IMR-90 (cell line): Measurements from ENCODE around the gene RAB36. TPM values are rescaled to one million over a fixed set of nuclear protein-coding genes. Genes with fewer than 3 reads are reported as not detected.

Experiments
- ATAC-seq: fragments of 200-7000 bp; cut with Tn5 transposase; 2 replicates; pipeline ENCODE4 v1.9.1; 2020; ENCODE audit warnings: low read depth, mild to moderate bottlenecking, moderate library complexity
- BruUV-seq: library from RNA; stranded (reverse); fragments of 400-500 nt; replicated peaks from 2 replicates; lab custom pipeline; 2021; lab: Mats Ljungman, UMichigan
- CTCF ChIA-PET: fragments of 300-600 bp; formaldehyde crosslinking; extraction: SDS; loops from one replicate; lab custom pipeline; 2021; ENCODE audit warnings: antibody characterized with exemption; lab: Yijun Ruan, JAX
- POLR2A ChIA-PET: fragments of 300-600 bp; sonication (Branson Sonifier 250); formaldehyde crosslinking; loops from one replicate; lab custom pipeline; 2022; ENCODE audit warnings: antibody characterized with exemption; ENCODE audit not compliant: unreplicated experiment; lab: Charles Lee
- DNase-seq: peaks from one replicate; pipeline ENCODE4 v3.0.0; 2013
- H2AFZ ChIP-seq: replicated peaks from 2 replicates; pipeline ENCODE3; 2013; ENCODE audit warnings: low read length, mild to moderate bottlenecking; ENCODE audit not compliant: poor library complexity
- H2AK5ac ChIP-seq: 2 replicates; pipeline ENCODE4 v1.6.1; 2013; ENCODE audit warnings: low read depth, low read length, inconsistent platforms
- H2AK9ac ChIP-seq: replicated peaks from 2 replicates; pipeline ENCODE3; 2013; ENCODE audit warnings: mild to moderate bottlenecking, low read depth, low read length, moderate library complexity; ENCODE audit not compliant: poor library complexity
- H2BK120ac ChIP-seq: 2 replicates; pipeline ENCODE4 v1.6.1; 2013; ENCODE audit warnings: low read depth, low read length, inconsistent platforms
- H2BK15ac ChIP-seq: 3 replicates; pipeline ENCODE4 v1.6.1; 2013; ENCODE audit warnings: low read depth, low read length, inconsistent platforms
- H2BK20ac ChIP-seq: 2 replicates; pipeline ENCODE4 v1.6.1; 2013; ENCODE audit warnings: low read depth, mild to moderate bottlenecking, inconsistent platforms, low read length, moderate library complexity
- H2BK5ac ChIP-seq: 2 replicates; pipeline ENCODE4 v1.6.1; 2013; ENCODE audit warnings: mild to moderate bottlenecking, low read depth, low read length, inconsistent platforms; ENCODE audit not compliant: poor library complexity, severe bottlenecking
- H3K14ac ChIP-seq: replicated peaks from 2 replicates; pipeline ENCODE4 v1.6.1; 2013; ENCODE audit warnings: low read depth, low read length, inconsistent platforms
- H3K18ac ChIP-seq: 2 replicates; pipeline ENCODE4 v1.6.1; 2013; ENCODE audit warnings: low read depth, low read length, control low read depth
- H3K23ac ChIP-seq: 2 replicates; pipeline ENCODE4 v1.6.1; 2013; ENCODE audit warnings: low read depth, low read length, inconsistent platforms
- H3K27ac ChIP-seq: 2 replicates; pipeline ENCODE4 v1.5.1; 2013; ENCODE audit warnings: mild to moderate bottlenecking, control low read depth, low read length; ENCODE audit not compliant: insufficient read depth
- H3K27me3 ChIP-seq: 2 replicates; pipeline ENCODE4 v1.6.1; 2013; ENCODE audit warnings: low read length; ENCODE audit not compliant: control insufficient read depth, insufficient read depth
- H3K36me3 ChIP-seq: 2 replicates; pipeline ENCODE4 v1.6.1; 2013; ENCODE audit warnings: low read length, mixed read lengths; ENCODE audit not compliant: control insufficient read depth, insufficient read depth
- H3K4ac ChIP-seq: 2 replicates; pipeline ENCODE4 v1.6.1; 2013; ENCODE audit warnings: low read depth, low read length, inconsistent platforms
- H3K4me1 ChIP-seq: 2 replicates; pipeline ENCODE4 v1.6.1; 2013; ENCODE audit warnings: low read length, mixed read lengths; ENCODE audit not compliant: control insufficient read depth, insufficient read depth
- H3K4me2 ChIP-seq: 2 replicates; pipeline ENCODE4 v1.6.1; 2013; ENCODE audit warnings: low read depth, mild to moderate bottlenecking, control low read depth, low read length, moderate library complexity
- H3K4me3 ChIP-seq: 2 replicates; pipeline ENCODE4 v1.5.1; 2013; ENCODE audit warnings: low read depth, mild to moderate bottlenecking, control low read depth, low read length, moderate library complexity; ENCODE audit not compliant: insufficient read depth
- H3K56ac ChIP-seq: 2 replicates; pipeline ENCODE4 v1.6.1; 2013; ENCODE audit warnings: low read length, inconsistent platforms; ENCODE audit not compliant: insufficient read depth; ENCODE audit errors: extremely low read depth
- H3K79me1 ChIP-seq, 2 experiments: 2 replicates each; pipeline ENCODE4 v1.6.1; 2013; ENCODE audit warnings: low read length in 2 of 2, inconsistent platforms in 1 of 2, low read depth in 1 of 2
- H3K9ac ChIP-seq: 2 replicates; pipeline ENCODE4 v1.6.1; 2013; ENCODE audit warnings: low read depth, low read length, control low read depth
- H3K9me1 ChIP-seq: 2 replicates; pipeline ENCODE4 v1.6.1; 2013; ENCODE audit warnings: low read length, inconsistent platforms; ENCODE audit not compliant: insufficient read depth
- H3K9me3 ChIP-seq: 2 replicates; pipeline ENCODE4 v1.6.1; 2013; ENCODE audit warnings: low read length; ENCODE audit not compliant: control insufficient read depth, insufficient read depth
- H4K20me1 ChIP-seq: 2 replicates; pipeline ENCODE4 v1.6.1; 2013; ENCODE audit warnings: low read length, inconsistent platforms; ENCODE audit not compliant: insufficient read depth
- H4K5ac ChIP-seq: 2 replicates; pipeline ENCODE4 v1.6.1; 2013; ENCODE audit warnings: mild to moderate bottlenecking, low read depth, low read length, control low read depth
- H4K8ac ChIP-seq, 2 experiments: 2 replicates each; pipeline ENCODE4 v1.6.1; 2013; ENCODE audit warnings: low read depth in 2 of 2, low read length in 2 of 2, control low read depth in 1 of 2, inconsistent platforms in 1 of 2
- H4K91ac ChIP-seq: 2 replicates; pipeline ENCODE4 v1.6.1; 2013; ENCODE audit warnings: low read depth, low read length, inconsistent platforms; ENCODE audit not compliant: insufficient read depth
- CEBPB ChIP-seq: IDR thresholded peaks from 2 replicates; pipeline ENCODE4 v1.6.1; 2012; ENCODE audit warnings: low read depth, low read length, improper control_type of control experiment
- ELK1 ChIP-seq: fragments of 150-350 bp; IDR thresholded peaks from 2 replicates; pipeline ENCODE4 v1.6.1; 2016; ENCODE audit warnings: low read depth, mild to moderate bottlenecking, low read length, moderate library complexity, borderline replicate concordance
- FOS ChIP-seq: fragments of 150-350 bp; IDR thresholded peaks from 2 replicates; pipeline ENCODE4 v1.6.1; 2016; ENCODE audit warnings: low read depth, low read length
- MAFK ChIP-seq: IDR thresholded peaks from 2 replicates; pipeline ENCODE4 v1.6.1; 2012; ENCODE audit warnings: low read depth, low read length, improper control_type of control experiment
- MAZ ChIP-seq: IDR thresholded peaks from 2 replicates; pipeline ENCODE4 v1.6.1; 2012; ENCODE audit warnings: low read depth, mild to moderate bottlenecking, low read length, improper control_type of control experiment, moderate library complexity, borderline replicate concordance
- MXI1 ChIP-seq: IDR thresholded peaks from 2 replicates; pipeline ENCODE4 v1.6.1; 2012; ENCODE audit warnings: low read depth, mild to moderate bottlenecking, low read length, moderate library complexity, borderline replicate concordance
- NFE2L2 ChIP-seq: fragments of 150-350 bp; IDR thresholded peaks from 2 replicates; pipeline ENCODE4 v1.6.1; 2016; ENCODE audit warnings: low read depth, mild to moderate bottlenecking, low read length
- POLR2A ChIP-seq: IDR thresholded peaks from 2 replicates; pipeline ENCODE4 v1.6.1; 2012; ENCODE audit warnings: mild to moderate bottlenecking, low read depth, low read length
- RAD21 ChIP-seq: IDR thresholded peaks from 2 replicates; pipeline ENCODE4 v1.6.1; 2012; ENCODE audit warnings: low read length, improper control_type of control experiment
- RCOR1 ChIP-seq: IDR thresholded peaks from 2 replicates; pipeline ENCODE4 v1.6.1; 2012; ENCODE audit warnings: mild to moderate bottlenecking, low read length, improper control_type of control experiment; ENCODE audit not compliant: insufficient replicate concordance
- SMC3 ChIP-seq: fragments of 150-350 bp; IDR thresholded peaks from 2 replicates; pipeline ENCODE4 v1.6.1; 2016; ENCODE audit warnings: low read depth, mild to moderate bottlenecking, antibody characterized with exemption, low read length, moderate library complexity
- WGBS, 2 experiments: methylation state at CpG; one replicate each; pipeline versions ENCODE4 v1.1.5 to v1.1.7; 2013; ENCODE audit warnings: missing lambda C conversion rate in 2 of 2; ENCODE audit not compliant: insufficient read length in 1 of 2; ENCODE audit errors: extremely low coverage in 2 of 2; 5-methylcytosine and 5-hydroxymethylcytosine counted together
- dilution Hi-C: fragments of 300-500 bp; cut with HindIII; formaldehyde crosslinking; loops from one replicate; pipeline ENCODE4 v1.14.3; 2018; ENCODE audit warnings: low sequenced_read_pairs; ENCODE audit not compliant: unreplicated experiment
- in situ Hi-C: fragments of 300-500 bp; cut with MboI; formaldehyde crosslinking; loops from 3 replicates; pipeline ENCODE4 v1.14.3; 2019; ENCODE audit warnings: low sequenced_read_pairs, inconsistent platforms, mixed read lengths
- intact Hi-C: fragments of 100-400 bp; cut with micrococcal nuclease; formaldehyde crosslinking; loops from 2 replicates; pipeline ENCODE4 v1.10.0; 2022
- polyA plus RNA-seq, 3 experiments: library from polyadenylated mRNA; depleted of rRNA; stranded (reverse); fragments of >200 nt; gene quantifications; 2 replicates each; pipeline ENCODE4 v1.2.3, GENCODE V29; 2012; ENCODE audit warnings: low replicate concordance in 1 of 3
- total RNA-seq: library from RNA; depleted of rRNA; stranded (reverse); fragments of >200 nt; gene quantifications from 2 replicates; pipeline ENCODE4 v1.2.3, GENCODE V29; 2012
- TF ChIP-seq, protein P1 (sequence below): conservative IDR thresholded peaks from 2 replicates; pipeline ENCODE4 v1.5.1; 2012; ENCODE audit warnings: mild to moderate bottlenecking, low read depth, low read length, improper control_type of control experiment

RAB36 gene
- total and polyA plus RNA-seq, 2 of the 4 experiments (the other 2 are of a cell fraction), result 3.6 to 4.0 TPM

DNA sequence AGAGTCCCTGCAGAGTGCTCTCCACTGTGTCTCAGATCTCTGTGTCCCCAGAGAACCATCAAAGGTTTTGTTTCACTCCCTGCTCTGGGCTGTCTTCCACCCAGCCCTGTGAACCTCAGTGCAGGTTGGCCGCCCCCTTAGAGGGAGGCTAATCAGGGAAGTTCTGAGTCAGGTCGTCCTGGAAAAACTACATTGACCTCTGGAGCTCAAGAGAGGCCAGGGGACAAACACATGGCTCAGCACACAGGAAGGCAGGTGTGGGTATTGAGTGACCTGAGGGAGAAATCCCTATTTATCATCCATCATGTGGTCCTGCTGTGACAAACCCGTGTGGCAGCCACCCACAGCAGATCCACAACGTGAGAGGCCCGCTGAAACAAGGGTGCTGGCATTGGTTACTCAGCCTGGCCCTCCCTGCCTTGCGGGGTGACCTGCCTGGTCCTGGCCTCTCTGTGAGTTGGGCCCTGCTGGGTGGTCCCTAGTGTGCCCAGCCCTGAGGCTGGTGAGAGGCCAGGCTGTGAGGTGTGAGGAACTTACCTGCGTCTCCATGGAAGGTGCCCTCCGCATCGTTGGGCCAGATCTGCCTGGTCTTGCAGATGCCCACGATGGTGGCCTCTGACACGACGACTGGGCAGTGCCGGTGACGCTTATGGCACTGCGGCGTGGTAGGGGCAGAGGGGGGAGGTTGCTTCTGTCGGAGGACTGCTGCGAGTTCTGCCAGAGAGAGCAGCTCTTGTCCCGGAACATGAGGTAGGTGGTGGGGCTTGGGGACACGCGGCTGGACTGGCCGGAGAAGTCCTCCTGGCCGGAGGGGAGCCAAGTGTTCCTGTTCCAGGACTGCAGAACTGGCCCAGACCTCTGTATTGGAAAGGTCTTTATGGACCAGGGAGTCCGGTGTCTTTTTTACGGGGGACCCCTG is 34.4 kb downstream of the RAB36 start:
- no peak for DNase-seq
- 27% methylated on average over 3 of the region's 25 CpGs; no CpG with 5 or more reads in 1 of the 2 experiments for WGBS, 2 experiments
- Histone ChIP-seq H3K23ac (no peak overlapping the region; the same call in 1 of the 2 replicates), H3K14ac (peak overlapping the region; percentile 65; the same call in 1 of the 2 replicates), H3K9ac (peak overlapping the region; percentile 83), H3K27ac (peak overlapping the region; percentile 68), H4K91ac (peak overlapping the region; percentile 66), H2BK5ac (peak overlapping the region; percentile 43), H3K4me2 (peak overlapping the region; percentile 98), H2BK15ac (peak overlapping the region; percentile 78; the same call in 2 of the 3 replicates), H4K20me1 (peaks cover 31% of the 10 kb centered on the region), H3K9me1 (peaks cover 15% of the 10 kb centered on the region), H3K18ac (peak overlapping the region; percentile 81), H2AK5ac (peak overlapping the region; percentile 76), H3K4ac (peak overlapping the region; percentile 89), H2AFZ (peak overlapping the region; percentile 95), H3K56ac (peak overlapping the region; percentile 38; the same call in 1 of the 2 replicates), H2BK120ac (peak overlapping the region; percentile 82), H4K8ac (peak overlapping the region; percentile 58 to 91), H4K5ac (peak overlapping the region; percentile 95), H2BK20ac (peak overlapping the region; percentile 57), H2AK9ac (peak overlapping the region; percentile 92), H3K79me1 (peaks cover 16 to 39% of the 10 kb centered on the region in 2 experiments), H3K4me1 (peaks cover 29% of the 10 kb centered on the region), H3K4me3 (peak overlapping the region; percentile 98), H3K9me3 (peaks cover 11% of the 10 kb centered on the region), H3K36me3 (peaks cover 9% of the 10 kb centered on the region; the same call in 1 of the 2 replicates), H3K27me3 (no peaks in the 10 kb centered on the region)
- CTCF ChIA-PET, result interaction anchor here (1.5 to 4.4 kb wide), 2 partner anchors 102 to 111 kb away, joined by 10 to 27 read pairs; no protein-coding TSS in a partner anchor
- no TSS peak for BruUV-seq
- dilution Hi-C loops, result no loop called here
- POLR2A ChIA-PET, result interaction anchor here (0.6 kb wide), 1 partner anchor 11 kb away, joined by 3 read pairs; no protein-coding TSS in a partner anchor
- TF ChIP-seq RCOR1 (no peak), ELK1 (no peak), MXI1 (no peak), SMC3 (no peak), MAFK (no peak), FOS (no peak), NFE2L2 (no peak), POLR2A (no peak), CEBPB (no peak), RAD21 (no peak), MAZ (no peak)
- TF ChIP-seq, protein P1, sequence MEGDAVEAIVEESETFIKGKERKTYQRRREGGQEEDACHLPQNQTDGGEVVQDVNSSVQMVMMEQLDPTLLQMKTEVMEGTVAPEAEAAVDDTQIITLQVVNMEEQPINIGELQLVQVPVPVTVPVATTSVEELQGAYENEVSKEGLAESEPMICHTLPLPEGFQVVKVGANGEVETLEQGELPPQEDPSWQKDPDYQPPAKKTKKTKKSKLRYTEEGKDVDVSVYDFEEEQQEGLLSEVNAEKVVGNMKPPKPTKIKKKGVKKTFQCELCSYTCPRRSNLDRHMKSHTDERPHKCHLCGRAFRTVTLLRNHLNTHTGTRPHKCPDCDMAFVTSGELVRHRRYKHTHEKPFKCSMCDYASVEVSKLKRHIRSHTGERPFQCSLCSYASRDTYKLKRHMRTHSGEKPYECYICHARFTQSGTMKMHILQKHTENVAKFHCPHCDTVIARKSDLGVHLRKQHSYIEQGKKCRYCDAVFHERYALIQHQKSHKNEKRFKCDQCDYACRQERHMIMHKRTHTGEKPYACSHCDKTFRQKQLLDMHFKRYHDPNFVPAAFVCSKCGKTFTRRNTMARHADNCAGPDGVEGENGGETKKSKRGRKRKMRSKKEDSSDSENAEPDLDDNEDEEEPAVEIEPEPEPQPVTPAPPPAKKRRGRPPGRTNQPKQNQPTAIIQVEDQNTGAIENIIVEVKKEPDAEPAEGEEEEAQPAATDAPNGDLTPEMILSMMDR, result no peak
- in situ Hi-C loops, result loop anchor here (5.0 to 10.0 kb wide), 2 partner anchors 98 to 215 kb away; no protein-coding TSS in a partner anchor
- peak; percentile 5 for ATAC-seq
- intact Hi-C loops, result loop anchor here (2.0 to 5.0 kb wide), 2 partner anchors 38 to 207 kb away; no protein-coding TSS in a partner anchor
